Glomerular visceral epithelial cell (primary cell): ENCODE results near the gene TMEM132D.

Experiments used
- DNase-seq: peaks from one replicate; pipeline ENCODE4 v3.0.0-alpha.2; 2016; ENCODE audit errors: extremely low spot score

TMEM132D gene

GRCh38 chr12:129103231-129103630 lies 800.6 kb downstream of the TMEM132D start:
- no peak for DNase-seq

GRCh38 chr12:129102233-129102632 lies 801.6 kb downstream of the TMEM132D start:
- DNase-seq = no peak

DNA sequence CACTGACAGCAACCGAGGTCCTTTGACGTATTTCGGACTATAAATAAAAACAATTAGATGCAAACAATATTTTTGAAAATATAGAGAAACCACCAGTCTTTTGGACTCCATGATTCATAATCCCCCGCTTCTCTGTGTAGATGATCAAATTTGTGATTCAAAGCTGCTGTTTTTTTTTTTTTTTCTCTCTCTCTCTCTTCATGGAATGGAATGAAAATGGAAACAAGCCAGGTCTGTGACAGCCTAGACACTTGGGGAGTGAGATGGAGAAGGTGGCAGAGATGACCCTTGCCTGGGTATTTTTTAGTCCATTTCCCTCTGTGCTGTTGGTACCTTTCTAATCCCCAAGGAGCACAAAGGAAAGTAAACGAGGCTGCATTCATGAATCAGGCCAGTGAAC lies 802.0 kb downstream of the TMEM132D start:
- no peak for DNase-seq

DNA sequence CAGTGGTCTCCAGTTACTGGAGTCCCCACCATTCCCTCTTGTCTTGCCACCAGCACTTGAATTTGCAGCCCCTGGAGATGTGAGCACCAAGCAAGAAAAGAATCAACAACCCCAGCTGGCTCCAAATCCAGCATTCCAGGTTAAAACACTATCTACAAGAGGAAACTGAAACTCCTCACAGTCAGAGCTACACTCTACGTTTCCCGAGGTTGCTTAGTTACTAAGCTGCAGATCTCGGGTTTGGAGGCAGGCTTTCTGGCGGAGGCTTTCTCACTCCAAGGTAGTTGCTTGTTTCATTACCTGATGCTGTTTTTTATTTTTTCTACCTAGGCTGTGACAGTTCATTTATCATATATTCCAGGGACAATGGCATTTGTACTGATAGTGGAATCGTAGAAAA lies 802.4 kb downstream of the TMEM132D start:
- no peak for DNase-seq

- no peak for DNase-seq
Measured at GRCh38 chr12:129097451-129097850, 806.4 kb downstream of the TMEM132D start.

- DNase-seq = no peak
Measured at GRCh38 chr12:129096968-129097367, 806.9 kb downstream of the TMEM132D start.

DNA sequence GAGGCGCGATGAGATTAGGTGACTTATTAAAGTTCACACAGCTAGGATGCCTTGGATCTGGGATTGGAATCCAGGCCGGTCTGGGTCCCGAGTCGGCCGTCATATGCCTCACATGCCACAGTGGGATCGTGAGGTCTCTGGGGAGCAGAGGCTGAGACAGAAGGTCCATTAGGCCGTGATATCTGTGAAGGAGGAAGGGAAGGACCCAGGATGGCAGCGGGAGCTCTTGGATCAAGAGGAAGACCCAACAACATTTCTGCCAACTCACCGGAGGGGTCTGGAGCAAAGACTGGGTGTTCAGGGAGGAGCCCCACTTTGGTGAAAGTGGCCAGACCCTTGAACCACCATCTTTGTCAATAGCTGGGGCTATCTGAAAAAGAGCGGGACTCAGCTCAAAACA lies 807.6 kb downstream of the TMEM132D start:
- no peak for DNase-seq

DNA sequence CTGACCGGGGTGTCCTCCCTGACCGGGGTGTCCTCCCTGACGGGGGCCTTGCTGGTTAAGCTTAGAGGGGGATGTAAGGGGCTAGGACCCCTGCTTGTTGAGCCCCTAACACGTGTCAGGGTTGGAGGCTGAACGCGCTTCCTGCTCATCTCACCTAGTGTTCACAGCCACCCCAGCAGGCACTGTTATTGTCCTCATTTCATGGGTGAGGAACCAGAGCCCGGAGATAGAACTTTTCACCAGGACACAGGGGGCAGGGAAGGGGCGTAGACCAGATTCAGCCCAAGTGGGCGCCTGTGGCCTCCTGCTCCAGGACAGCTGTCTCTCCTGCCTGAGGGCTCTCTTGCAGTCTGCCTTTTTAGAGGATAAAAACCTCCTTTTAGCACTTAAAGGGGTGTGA lies 814.2 kb downstream of the TMEM132D start:
- no peak for DNase-seq

DNA sequence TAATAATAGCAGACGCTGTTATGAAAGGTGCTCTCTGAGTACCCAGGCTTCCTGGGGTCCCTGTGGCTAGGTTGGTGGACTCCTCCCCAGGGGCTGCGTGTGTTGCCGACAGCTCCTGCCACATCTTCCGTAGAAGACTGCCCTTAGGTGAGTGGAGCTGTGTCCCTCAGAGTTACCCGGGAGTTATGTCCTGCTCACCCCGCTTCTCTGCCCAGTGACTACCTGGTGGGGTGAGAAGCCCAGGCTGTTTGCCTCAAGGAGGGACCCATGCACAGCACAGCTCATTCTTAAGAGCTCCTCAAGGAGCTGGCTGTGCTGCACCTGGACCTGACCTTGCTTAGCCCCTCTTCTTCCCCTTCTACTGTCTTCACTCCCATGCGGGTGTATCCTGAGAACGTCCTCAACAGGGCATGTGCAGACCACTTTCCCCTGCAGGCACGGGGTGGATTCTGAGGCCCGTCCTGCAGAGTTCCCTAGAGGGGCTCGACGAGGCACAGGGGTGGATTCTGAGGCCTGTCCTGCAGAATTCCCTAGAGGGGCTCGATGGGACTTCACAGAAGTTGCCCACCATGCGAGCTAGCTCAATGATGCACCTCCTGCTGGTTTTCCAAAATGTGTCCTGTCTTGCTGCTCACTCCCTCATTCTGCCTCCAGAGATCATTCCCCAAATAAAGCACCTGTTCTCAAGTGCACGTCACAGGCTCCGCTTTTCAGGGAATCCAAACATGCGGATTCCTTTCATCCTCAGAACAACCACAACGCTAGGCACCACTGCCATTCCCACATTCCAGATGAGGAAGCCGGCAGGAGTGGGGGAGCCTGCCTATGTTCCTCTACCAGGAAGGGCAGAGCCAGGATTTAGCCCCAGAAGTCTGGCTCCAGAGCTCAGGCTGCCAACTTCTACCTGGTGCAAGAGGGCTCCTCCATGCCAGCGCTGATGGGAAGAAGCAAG lies 818.7 kb downstream of the TMEM132D start:
- DNase-seq = no peak

DNA sequence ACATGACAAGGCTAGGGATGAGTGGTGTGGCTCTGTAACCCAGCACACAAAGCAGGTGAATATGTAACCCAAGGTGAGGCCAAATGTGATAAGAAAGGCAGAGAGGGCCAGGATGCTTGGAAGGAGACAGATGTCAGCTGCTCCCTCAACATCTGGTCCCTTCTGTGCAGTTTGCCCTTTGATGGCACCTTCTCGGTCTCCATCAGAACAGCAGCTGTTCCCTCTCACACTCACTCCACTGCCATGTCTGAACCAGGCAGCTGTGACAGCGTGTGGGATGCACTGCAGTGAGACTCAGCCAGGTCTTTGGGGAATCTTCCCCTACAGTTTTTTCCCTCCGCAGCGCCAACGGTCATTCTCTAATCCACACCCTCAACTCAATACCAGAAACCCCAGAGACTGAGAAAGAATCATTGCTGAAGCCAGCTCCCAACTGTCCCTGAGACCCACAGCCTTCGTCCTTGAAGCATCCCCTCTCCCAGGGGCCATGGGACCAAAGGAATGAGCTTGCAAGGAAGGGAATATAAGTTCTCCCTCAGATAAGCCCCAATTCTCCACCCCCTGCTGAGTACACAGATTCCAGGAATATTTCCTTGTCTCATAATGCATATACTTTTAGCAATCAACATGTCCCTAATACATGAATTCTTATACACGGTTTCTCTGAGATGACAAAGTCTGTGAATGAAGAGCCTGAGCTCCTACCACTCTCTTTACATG lies 820.5 kb downstream of the TMEM132D start:
- DNase-seq = no peak

- no peak for DNase-seq
Measured at GRCh38 chr12:129082441-129082840, 821.4 kb downstream of the TMEM132D start.

GRCh38 chr12:129081755-129082250 lies 822.0 kb downstream of the TMEM132D start:
- no peak for DNase-seq

GRCh38 chr12:129080821-129081220 lies 823.0 kb downstream of the TMEM132D start:
- DNase-seq = no peak

DNA sequence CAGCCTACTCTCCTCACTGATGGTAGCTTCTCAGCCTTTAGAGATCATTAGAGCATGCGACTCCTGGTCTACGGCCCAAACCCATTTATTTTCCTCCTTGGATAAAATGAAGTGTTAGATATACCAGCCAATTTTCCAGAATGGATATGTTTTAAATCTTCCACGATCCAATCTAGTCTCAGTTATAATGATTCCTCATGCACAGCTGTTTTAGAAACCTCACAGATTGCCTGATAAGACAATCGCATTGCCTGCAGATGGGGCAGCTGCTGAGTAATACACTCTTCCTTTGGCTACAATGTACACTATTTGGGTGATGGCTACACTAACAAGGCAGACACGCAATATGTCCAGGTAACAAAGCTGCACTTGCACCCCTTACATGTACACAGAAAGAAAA lies 823.4 kb downstream of the TMEM132D start:
- no peak for DNase-seq

GRCh38 chr12:129079719-129080118 lies 824.1 kb downstream of the TMEM132D start:
- DNase-seq = no peak

DNA sequence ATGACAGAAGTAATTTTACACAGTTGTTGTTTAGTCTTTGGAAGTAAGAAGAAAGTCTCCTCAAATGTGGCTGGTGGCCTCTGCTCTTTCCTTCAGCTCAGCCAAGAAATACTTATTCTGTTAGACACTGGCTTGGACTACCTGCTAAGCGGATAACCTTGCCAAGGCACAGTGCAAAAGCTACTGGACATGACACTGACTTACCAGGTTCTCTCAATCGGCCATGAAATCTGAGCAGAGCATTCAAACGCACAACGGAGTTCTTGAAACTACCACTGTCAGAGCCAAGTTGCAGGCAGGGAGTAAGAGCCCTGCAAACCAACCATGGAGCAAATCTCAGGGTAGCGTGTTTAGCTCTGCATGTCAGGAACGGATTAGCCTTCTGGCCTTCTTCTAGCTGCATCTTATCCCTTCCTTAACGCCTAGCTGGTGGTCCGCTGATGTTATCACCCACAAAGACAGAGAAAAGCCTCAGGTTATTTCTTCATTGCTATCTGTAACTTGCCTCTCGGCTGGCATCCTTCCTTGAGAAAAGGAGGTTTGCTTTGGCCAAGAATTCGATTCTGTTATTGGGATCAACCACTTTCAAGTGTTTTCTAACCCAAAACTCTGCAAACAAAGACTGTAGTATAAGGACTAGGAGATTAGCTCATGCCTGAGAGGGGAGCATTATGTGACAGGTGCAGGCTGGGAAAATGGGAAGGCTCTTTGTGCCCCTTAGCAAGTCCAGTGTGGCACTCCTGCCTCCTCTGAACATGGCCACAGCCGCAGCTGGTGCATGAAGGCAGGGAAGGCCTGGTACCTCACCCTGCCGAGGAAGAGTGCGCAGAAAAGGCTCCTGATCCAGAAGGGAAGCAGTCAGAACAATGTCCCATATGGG lies 827.1 kb downstream of the TMEM132D start:
- no peak for DNase-seq

DNA sequence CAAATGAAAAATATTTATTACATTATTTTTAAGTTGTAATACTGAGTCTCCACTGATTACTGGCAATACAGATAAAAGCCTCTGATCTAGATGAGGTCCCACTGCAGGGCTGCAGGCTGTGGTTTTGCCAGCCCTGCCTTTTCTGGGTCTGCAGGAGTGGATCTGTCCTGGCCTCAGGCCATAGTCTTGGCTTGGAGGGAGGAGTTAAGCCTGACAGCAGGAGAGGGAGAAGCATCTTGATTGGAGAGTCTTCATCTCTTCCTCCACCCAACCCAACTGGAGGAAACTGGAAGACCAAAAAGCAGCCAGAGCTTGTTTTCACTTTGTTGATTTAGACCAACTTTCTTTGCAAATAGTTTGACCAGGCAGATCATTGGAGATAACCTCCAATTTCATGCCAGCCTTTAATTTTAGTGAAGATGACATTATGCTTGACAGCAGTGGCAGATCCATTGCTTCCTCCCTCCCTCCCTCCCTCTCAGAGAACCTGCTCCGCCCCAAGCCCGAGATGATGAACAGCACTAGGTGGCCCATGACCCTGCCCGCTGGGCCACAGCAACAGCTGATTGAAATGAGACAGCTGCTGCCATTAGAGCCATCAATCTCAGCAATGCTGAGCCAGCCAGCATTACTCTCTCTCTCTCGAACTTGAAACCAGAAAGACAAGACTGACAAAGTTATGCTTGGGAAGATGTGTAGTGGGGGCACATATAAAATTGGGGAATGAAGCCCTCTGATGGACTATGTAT lies 828.2 kb downstream of the TMEM132D start:
- DNase-seq = no peak

DNA sequence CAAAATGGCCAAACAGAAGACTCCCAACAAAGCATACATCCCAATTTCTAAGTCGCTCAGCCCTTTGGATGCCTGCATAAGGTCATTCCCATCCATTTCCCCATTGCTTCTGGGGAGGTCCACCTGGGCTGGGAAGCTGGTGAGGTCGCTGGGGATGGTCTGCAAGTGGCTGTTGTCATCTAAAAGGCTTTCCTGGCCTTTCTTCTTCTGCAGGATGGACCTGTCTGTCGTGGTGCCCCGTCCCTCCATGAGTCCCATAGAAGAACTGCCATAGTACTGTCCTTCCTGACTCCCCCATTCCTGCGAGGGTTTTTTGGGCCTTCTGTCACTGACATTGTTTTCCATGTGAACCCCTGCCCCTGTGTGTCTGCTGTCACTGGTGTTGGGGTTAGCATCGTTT lies 829.4 kb downstream of the TMEM132D start:
- no peak for DNase-seq

DNA sequence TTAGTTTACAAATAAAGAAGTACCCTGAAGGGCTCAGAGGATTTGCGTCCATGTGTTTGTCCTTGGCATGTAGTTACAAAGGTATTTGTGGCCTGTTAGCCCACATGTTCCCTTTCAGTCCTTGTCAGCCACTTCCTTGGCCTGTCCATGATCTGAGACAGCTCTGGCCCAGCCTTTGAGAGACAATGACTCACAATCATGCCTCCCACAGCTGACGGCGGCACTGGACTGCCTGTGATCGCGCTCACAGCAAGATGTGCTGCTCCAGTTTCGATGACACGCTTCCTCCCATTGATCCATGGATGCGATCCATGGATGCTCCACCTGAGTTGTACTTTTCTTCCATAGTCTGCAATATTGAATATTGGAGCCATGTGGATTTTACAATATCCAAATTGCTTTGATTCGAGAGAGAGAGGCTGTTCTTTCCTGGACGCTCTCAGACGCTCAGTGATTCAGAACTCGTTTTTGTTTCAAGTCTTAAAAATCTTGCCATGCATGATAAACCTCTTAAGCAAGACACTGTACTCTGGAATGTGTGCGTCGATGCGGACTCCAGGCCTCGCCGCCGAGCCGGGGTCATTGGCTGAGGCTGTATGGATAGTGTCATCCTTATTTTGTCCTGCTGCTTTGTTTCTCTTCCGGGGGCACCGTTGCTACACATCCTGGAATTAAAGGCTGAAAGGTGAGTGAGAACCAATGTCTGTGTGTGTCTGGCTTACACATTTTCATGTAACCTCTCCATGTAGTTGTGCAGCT lies 830.5 kb downstream of the TMEM132D start:
- no peak for DNase-seq

DNA sequence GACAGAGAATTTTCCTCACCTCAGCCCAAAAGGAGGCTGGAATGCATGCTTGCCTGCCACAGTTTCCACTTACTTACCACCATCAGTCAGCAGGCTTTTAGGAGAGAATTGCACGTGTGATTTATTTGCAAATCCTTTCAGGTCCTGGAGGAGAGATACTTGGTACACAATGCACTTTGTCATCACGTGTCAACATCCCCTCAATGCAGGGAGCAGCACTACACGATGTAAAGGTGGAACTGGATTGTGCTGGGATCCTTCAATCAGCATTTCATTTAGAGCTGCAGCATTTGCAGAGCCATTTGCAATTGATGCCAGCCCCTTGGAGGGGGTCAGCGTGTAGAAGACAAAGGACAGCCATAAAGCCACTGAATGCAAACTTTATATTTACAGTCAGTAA lies 832.5 kb downstream of the TMEM132D start:
- no peak for DNase-seq
